ENCODE data around the gene RNF34. TPM values are rescaled to one million over a fixed set of nuclear protein-coding genes. Genes with fewer than 3 reads are reported as not detected.
"Not testable (repeated sequence)": the region's sequence is repeated elsewhere in the genome, so short reads cannot be mapped to it uniquely, and the experiment has no call there.

Gene RNF34
- total RNA-seq, 2 donors from 2014 or later = 20.3 to 51.5 TPM

- intact Hi-C loops (cut with DNase I) = no loop called here
- 19% methylated on average over 4 of the region's 4 CpGs for WGBS
- Histone ChIP-seq H3K4me3 (no peak overlapping the region), H3K27ac (no peak overlapping the region), H3K36me3 (no peaks in the 10 kb centered on the region), H3K4me1 (replicated peaks) (no peaks in the 10 kb centered on the region), H3K9me3 (no peaks in the 10 kb centered on the region), H3K27me3 (replicated peaks; ENCODE audit: insufficient read depth) (no peaks in the 10 kb centered on the region)
- TF ChIP-seq, protein P1, sequence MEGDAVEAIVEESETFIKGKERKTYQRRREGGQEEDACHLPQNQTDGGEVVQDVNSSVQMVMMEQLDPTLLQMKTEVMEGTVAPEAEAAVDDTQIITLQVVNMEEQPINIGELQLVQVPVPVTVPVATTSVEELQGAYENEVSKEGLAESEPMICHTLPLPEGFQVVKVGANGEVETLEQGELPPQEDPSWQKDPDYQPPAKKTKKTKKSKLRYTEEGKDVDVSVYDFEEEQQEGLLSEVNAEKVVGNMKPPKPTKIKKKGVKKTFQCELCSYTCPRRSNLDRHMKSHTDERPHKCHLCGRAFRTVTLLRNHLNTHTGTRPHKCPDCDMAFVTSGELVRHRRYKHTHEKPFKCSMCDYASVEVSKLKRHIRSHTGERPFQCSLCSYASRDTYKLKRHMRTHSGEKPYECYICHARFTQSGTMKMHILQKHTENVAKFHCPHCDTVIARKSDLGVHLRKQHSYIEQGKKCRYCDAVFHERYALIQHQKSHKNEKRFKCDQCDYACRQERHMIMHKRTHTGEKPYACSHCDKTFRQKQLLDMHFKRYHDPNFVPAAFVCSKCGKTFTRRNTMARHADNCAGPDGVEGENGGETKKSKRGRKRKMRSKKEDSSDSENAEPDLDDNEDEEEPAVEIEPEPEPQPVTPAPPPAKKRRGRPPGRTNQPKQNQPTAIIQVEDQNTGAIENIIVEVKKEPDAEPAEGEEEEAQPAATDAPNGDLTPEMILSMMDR (IDR thresholded peaks at IDR 0.05) = no peak
- no peak for TF ChIP-seq POLR2A (IDR thresholded peaks at IDR 0.05)
- TF ChIP-seq POLR2AphosphoS5 (IDR thresholded peaks at IDR 0.05) = no peak
- DNase-seq (ENCODE audit: low spot score) = no peak
These were observed 33.9 kb upstream of the RNF34 start for GRCh38 chr12:121366063-121366459.

DNA sequence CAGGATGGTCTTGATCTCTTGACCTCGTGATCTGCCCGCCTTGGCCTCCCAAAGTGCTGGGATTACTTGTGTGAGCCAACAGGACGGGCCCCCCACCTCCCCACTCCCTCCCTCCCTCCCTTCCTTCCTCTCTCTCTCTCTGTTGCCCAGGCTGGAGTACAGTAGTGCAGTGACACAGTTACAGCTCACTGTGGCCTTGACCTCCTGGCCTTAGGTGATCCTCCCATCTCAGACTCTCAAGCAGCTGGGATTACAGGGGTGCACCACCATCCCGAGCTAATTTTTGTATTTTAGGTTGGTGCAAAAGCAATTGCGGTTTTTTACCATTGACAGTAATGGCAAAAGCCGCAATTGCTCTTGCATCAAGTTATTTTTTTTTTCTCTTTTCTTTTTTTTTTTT, 28.5 kb upstream of the RNF34 start:
- H3K4me3 ChIP-seq = no peak overlapping the region
- 85% methylated on average over 6 of the region's 6 CpGs for WGBS
- no peaks in the 10 kb centered on the region for H3K27me3 ChIP-seq (replicated peaks; ENCODE audit: insufficient read depth)
- DNase-seq (ENCODE audit: low spot score) = no peak
- no peaks in the 10 kb centered on the region for H3K4me1 ChIP-seq (replicated peaks)
- no peaks in the 10 kb centered on the region for H3K36me3 ChIP-seq
- no peak overlapping the region for H3K27ac ChIP-seq
- intact Hi-C loops (cut with DNase I) = no loop called here
- H3K9me3 ChIP-seq = no peaks in the 10 kb centered on the region
- TF ChIP-seq POLR2AphosphoS5 (IDR thresholded peaks at IDR 0.05) = no peak
- TF ChIP-seq, protein P1 (IDR thresholded peaks at IDR 0.05) = no peak
- no peak for TF ChIP-seq POLR2A (IDR thresholded peaks at IDR 0.05)

GRCh38 chr12:121373755-121374154, 26.2 kb upstream of the RNF34 start:
- H3K27me3 ChIP-seq (replicated peaks; ENCODE audit: insufficient read depth) = no peaks in the 10 kb centered on the region
- H3K36me3 ChIP-seq = no peaks in the 10 kb centered on the region
- no peak overlapping the region for H3K4me3 ChIP-seq
- intact Hi-C loops (cut with DNase I) = no loop called here
- 91% methylated on average over 6 of the region's 6 CpGs for WGBS
- no peaks in the 10 kb centered on the region for H3K9me3 ChIP-seq
- TF ChIP-seq, protein P1 (IDR thresholded peaks at IDR 0.05) = no peak
- TF ChIP-seq POLR2A (IDR thresholded peaks at IDR 0.05) (no peak), POLR2AphosphoS5 (IDR thresholded peaks at IDR 0.05) (no peak)
- no peak for DNase-seq (ENCODE audit: low spot score)
- no peaks in the 10 kb centered on the region for H3K4me1 ChIP-seq (replicated peaks)
- no peak overlapping the region for H3K27ac ChIP-seq

- H3K4me3 ChIP-seq = not testable (repeated sequence)
These were observed 25.6 kb upstream of the RNF34 start for GRCh38 chr12:121374336-121374735.

DNA sequence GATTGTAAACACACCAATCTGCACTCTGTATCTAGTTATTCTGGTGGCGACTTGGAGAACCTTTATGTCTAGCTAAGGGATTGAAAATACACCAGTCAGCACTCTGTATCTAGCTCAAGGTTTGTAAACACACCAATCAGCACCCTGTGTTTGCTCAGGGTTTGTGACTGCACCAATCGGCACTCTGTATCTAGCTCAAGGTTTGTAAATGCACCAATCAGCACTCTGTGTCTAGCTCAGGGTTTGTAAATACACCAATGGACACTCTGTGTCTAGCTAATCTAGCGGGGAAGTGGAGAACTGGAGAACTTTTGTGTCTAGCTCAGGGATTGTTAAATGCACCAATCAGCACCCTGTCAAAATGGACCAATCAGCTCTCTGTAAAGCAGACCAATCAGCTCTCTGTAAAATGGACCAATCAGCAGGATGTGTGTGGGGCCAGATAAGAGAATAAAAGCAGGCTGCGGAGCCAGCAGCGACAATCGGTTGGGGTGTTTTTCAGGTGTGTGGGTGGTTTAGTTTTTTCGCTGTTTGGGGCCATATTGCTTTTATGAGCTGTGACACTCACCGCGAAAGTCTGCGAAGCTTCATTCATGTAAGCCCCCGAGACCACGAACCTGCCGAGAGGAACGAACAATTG, 24.9 kb upstream of the RNF34 start:
- H3K4me1 ChIP-seq (replicated peaks); H3K27me3 ChIP-seq (replicated peaks; ENCODE audit: insufficient read depth); H3K4me3 ChIP-seq; intact Hi-C loops (cut with DNase I); H3K36me3 ChIP-seq; DNase-seq (ENCODE audit: low spot score); H3K9me3 ChIP-seq; H3K27ac ChIP-seq: not testable (repeated sequence)
- 92% methylated on average over 14 of the region's 14 CpGs for WGBS

More at GRCh38 chr12:121374336-121374735, 25.6 kb upstream of the RNF34 start:
- H3K4me1 ChIP-seq (replicated peaks); H3K27ac ChIP-seq; H3K27me3 ChIP-seq (replicated peaks; ENCODE audit: insufficient read depth); intact Hi-C loops (cut with DNase I); H3K36me3 ChIP-seq; DNase-seq (ENCODE audit: low spot score); H3K9me3 ChIP-seq: not testable (repeated sequence)
- 95% methylated on average over 20 of the region's 23 CpGs for WGBS
